ENCODE results near the gene MDC1. TPM values are rescaled to one million over a fixed set of nuclear protein-coding genes. Genes with fewer than 3 reads are reported as not detected.

MDC1 gene
- total RNA-seq, 3 donors from 2014 or later, result 15.2 to 34.3 (median 29.5) TPM

GRCh38 chr6:30686009-30686907 lies 30.8 kb downstream of the MDC1 start, which contains the start of gene PPP1R18:
PPP1R18 (minus strand) TSS chr6:30686645; CDS start chr6:30686018, 627 bp downstream.
- ATAC-seq (peak; percentile 53), DNase-seq (peak; percentile 78 to 92 (median 83))
- H3K4me3 ChIP-seq, result peak within 1 kb of the TSS; percentile 24
- intact Hi-C loops (cut with DNase I, micrococcal nuclease), result no loop called here
- peaks cover 24% of the 10 kb centered on the region for H3K4me1 ChIP-seq (ENCODE audit: low read depth)
- no peak for TF ChIP-seq CTCF (IDR thresholded peaks at IDR 0.05)
- H3K36me3 ChIP-seq (ENCODE audit: low read depth), result no peaks in the 10 kb centered on the region
- no peaks in the 10 kb centered on the region for H3K9me3 ChIP-seq

- intact Hi-C loops (cut with DNase I, micrococcal nuclease), result no loop called here
- Histone ChIP-seq H3K4me1 (ENCODE audit: low read depth) (peaks cover 21% of the 10 kb centered on the region), H3K36me3 (ENCODE audit: low read depth) (no peaks in the 10 kb centered on the region), H3K9me3 (no peaks in the 10 kb centered on the region), H3K4me3 (peak overlapping the region; percentile 22)
- DNase-seq, result peak in 2 of 3 donors; percentile 45 to 65
- no peak for ATAC-seq
- no peak for TF ChIP-seq CTCF (IDR thresholded peaks at IDR 0.05)
Measured at GRCh38 chr6:30685157-30686008, 31.7 kb downstream of the MDC1 start.

GRCh38 chr6:30684386-30685156 lies 32.5 kb downstream of the MDC1 start:
- H3K4me1 ChIP-seq (ENCODE audit: low read depth), result peaks cover 19% of the 10 kb centered on the region
- H3K4me3 ChIP-seq, result peak overlapping the region; percentile 22
- intact Hi-C loops (cut with DNase I, micrococcal nuclease), result no loop called here
- no peaks in the 10 kb centered on the region for H3K36me3 ChIP-seq (ENCODE audit: low read depth)
- no peak for TF ChIP-seq CTCF (IDR thresholded peaks at IDR 0.05)
- DNase-seq (peak in 2 of 3 donors; percentile 72 to 89), ATAC-seq (peak; percentile 6)
- no peaks in the 10 kb centered on the region for H3K9me3 ChIP-seq

- intact Hi-C loops (cut with DNase I, micrococcal nuclease), result no loop called here
- no peaks in the 10 kb centered on the region for H3K36me3 ChIP-seq (ENCODE audit: low read depth)
- no peak for TF ChIP-seq CTCF (IDR thresholded peaks at IDR 0.05)
- no peaks in the 10 kb centered on the region for H3K9me3 ChIP-seq
- peaks cover 21% of the 10 kb centered on the region for H3K4me1 ChIP-seq (ENCODE audit: low read depth)
- H3K4me3 ChIP-seq, result no peak overlapping the region
- ATAC-seq, result no peak
- DNase-seq, result no peak
Measured at GRCh38 chr6:30683980-30684338, 33.1 kb downstream of the MDC1 start.
